Measurements from ENCODE around the gene MST1R. TPM values are rescaled to one million over a fixed set of nuclear protein-coding genes. Genes with fewer than 3 reads are reported as not detected.
"Not testable (repeated sequence)": the region's sequence is repeated elsewhere in the genome, so short reads cannot be mapped to it uniquely, and the experiment has no call there.

The MST1R gene
- total RNA-seq, 1 donor from 2014 or later, result 1.7 TPM

DNA sequence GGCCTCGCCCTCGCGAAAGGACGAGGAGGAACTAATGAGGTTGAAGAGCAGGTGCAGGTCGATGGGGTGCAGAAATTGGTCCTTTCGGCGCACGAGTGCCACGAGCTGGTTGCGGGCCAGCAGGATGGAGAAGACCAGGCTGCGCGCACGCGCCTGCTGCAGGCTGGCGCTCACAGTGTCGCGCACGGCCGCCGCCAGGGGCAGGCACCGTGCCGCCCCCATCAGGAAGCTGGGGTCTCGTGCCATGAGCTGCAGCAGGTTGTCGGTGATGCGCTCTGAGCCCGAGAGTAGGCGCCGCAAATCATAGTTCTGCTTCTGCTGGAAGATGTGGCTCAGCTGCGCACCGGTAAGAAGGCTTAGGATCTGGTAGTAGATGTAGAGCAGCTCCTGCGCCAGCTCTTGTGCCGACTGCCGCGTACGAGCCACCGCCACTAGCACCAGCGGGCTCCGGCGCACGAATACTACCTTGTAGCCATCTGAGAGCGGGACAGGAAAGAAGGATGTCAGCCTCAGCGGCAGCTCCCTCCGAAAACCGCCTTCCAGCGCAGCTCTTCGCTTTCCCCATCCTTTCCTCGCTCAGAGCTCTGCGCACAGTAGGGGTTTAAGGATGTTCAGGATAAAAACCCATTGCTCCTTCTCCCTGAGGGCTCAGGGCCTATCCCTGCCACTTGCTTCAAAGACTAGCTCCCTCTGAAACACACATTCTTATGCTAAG, 6.9 kb upstream of the MST1R start:
- Histone ChIP-seq H3K27ac (replicated peaks) (no peak overlapping the region), H3K4me1 (peaks cover 12% of the 10 kb centered on the region), H3K9me3 (replicated peaks) (no peaks in the 10 kb centered on the region), H3K36me3 (peaks cover 42% of the 10 kb centered on the region), H3K27me3 (ENCODE audit: low read depth) (no peaks in the 10 kb centered on the region), H3K4me3 (no peak overlapping the region)
- intact Hi-C loops (cut with micrococcal nuclease), result no loop called here
- DNase-seq, result no peak
- TF ChIP-seq, protein P1, sequence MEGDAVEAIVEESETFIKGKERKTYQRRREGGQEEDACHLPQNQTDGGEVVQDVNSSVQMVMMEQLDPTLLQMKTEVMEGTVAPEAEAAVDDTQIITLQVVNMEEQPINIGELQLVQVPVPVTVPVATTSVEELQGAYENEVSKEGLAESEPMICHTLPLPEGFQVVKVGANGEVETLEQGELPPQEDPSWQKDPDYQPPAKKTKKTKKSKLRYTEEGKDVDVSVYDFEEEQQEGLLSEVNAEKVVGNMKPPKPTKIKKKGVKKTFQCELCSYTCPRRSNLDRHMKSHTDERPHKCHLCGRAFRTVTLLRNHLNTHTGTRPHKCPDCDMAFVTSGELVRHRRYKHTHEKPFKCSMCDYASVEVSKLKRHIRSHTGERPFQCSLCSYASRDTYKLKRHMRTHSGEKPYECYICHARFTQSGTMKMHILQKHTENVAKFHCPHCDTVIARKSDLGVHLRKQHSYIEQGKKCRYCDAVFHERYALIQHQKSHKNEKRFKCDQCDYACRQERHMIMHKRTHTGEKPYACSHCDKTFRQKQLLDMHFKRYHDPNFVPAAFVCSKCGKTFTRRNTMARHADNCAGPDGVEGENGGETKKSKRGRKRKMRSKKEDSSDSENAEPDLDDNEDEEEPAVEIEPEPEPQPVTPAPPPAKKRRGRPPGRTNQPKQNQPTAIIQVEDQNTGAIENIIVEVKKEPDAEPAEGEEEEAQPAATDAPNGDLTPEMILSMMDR (IDR thresholded peaks at IDR 0.05; ENCODE audit: borderline replicate concordance), result no peak

DNA sequence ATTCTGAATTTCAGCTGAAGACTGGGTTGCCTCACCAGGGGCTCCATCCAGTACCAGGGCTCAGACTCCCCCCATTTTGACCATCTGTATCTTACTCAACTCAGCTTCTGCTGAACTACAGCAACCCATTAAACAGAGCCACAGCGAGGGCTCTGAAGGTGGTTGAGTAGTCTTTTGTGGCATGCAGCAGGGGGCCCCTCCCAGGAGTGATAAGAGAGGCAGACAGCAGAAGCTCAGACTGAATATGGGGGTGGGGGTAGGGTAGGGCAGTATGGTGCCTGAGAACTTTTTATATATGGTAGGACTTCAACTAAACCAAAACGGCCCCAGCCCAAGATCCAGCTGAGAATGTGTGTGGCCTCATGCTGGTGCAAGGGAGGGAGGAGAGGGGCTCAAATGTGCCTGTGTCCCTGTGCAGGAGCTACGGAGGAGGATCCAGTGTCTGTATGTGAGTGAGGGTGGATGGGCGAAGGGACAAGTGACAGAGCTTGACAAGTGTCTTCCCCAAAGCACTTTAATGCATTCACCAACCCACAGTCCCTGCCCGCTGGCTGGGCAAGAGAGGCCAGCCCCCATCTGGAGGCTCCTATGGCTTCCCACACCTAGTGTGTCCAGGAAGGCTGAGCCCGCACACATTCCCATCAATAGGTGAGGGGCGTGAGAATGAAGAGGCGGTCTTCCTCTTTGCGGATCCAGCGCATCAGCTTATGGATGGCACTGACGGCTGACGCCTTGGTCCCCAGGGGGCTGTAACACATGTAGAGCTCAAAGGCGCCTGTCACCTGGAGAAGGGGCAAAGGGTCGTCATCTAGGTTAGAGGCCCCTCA, 4.9 kb upstream of the MST1R start:
- no peak for DNase-seq
- Histone ChIP-seq H3K4me3 (no peak overlapping the region), H3K4me1 (peaks cover 27% of the 10 kb centered on the region), H3K9me3 (replicated peaks) (no peaks in the 10 kb centered on the region), H3K27ac (replicated peaks) (no peak overlapping the region), H3K27me3 (ENCODE audit: low read depth) (no peaks in the 10 kb centered on the region), H3K36me3 (peaks cover 42% of the 10 kb centered on the region)
- intact Hi-C loops (cut with micrococcal nuclease), result no loop called here
- TF ChIP-seq, protein P1 (IDR thresholded peaks at IDR 0.05; ENCODE audit: borderline replicate concordance), result no peak

DNA sequence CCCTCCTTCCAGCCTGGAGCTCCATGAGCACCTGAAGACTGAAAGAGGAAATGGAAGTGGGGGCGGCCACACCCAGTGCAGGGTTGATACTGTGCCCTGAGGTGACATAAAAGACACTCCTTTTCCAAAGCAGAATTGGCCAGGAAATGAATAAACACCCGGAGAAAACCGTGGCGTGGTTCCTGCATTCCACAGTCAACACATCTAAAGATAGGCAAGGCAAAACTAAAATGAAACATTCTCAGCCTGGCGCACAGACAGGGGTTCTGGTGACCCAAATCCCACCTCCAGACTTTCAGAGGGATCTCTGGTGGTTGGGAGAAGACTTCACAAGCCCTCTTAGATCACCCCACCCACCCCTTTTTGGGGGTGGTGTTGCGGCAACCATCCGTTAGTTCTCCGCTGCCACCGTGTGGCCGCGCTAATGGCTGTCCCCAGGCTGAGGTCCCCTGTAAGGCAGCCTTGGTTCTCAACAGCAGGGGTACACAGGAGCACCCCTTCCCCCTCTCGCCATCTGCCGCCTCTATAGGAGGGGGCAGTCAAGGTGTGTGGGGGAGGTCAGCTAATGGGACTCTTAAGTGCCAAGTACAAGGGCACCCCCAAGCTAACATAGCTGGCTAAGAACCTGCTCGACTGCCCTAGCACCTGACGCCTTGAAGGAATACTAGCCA, 2.5 kb upstream of the MST1R start:
- Histone ChIP-seq H3K4me3 (peak overlapping the region; percentile 50), H3K27me3 (ENCODE audit: low read depth) (no peaks in the 10 kb centered on the region), H3K4me1 (peaks cover 39% of the 10 kb centered on the region), H3K36me3 (peaks cover 25% of the 10 kb centered on the region), H3K27ac (replicated peaks) (peak overlapping the region; percentile 59), H3K9me3 (replicated peaks) (no peaks in the 10 kb centered on the region)
- TF ChIP-seq, protein P1 (IDR thresholded peaks at IDR 0.05; ENCODE audit: borderline replicate concordance), result peak; percentile 80
- intact Hi-C loops (cut with micrococcal nuclease), result no loop called here
- peak; percentile 36 for DNase-seq

DNA sequence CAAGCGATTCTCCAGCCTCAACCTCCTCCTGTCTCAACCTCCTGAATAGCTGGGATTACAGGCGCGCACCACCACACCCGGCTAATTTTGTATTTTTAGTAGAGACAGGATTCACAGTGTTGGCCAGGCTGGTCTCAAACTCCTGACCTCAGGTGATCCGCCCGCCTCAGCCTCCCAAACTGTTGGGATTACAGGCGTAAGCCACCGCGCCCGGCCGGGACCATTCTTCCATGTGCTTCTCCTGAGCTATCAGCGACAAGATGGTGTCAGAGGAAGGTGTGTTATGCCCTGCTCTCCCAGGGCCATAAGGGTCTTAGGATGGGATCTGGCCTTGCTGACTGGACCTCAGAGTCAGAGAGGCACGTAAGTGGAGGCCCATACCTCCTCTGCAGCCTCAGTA, 775 bp upstream of the MST1R start:
- H3K4me3 ChIP-seq; H3K27me3 ChIP-seq (ENCODE audit: low read depth); intact Hi-C loops (cut with micrococcal nuclease); DNase-seq; H3K9me3 ChIP-seq (replicated peaks): not testable (repeated sequence)
- H3K4me1 ChIP-seq, result peaks cover 48% of the 10 kb centered on the region
- peaks cover 10% of the 10 kb centered on the region for H3K36me3 ChIP-seq
- H3K27ac ChIP-seq (replicated peaks), result peak overlapping the region; percentile 72

DNA sequence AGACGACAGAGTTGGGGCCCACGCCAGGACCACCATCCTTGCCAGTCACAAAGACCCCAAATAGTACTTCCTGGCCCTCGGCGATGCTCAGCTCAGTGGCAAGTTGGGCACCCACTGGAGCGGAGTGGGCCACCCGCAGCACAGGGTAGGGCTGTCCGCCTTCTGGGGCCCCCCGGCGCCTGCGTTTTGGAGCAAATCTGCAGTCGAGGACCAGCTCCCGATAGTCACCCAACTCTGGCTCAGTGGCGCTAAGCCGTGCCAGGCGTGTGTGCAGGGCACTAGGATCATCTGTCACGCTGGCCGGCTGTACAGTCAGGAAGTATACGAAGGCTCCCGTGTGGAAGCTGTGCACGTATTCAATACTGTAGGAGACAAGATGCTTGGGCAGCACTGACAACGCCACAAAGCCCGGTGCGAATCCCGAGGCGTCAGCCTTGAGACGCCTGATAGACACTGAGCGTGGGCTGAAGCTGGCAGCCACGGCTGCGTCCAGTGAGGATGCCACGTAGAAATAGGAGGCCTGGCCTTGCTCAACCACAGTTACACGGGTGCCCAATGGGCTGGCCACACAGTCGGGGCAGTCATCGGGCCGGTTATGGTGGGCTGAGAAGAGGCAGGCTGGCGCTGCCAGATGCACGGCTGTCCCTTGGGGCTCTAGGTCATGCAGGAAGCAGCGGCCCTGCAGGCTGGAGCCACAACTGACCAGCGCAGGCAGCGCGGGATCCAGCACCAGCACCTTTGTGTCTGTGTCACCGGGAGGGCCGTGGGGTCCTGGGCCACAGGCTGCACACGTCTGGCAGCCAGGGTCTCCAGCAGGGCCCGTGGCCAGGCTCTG, 945 bp downstream of the MST1R start:
- DNase-seq, result no peak
- H3K9me3 ChIP-seq (replicated peaks), result no peaks in the 10 kb centered on the region
- no peaks in the 10 kb centered on the region for H3K27me3 ChIP-seq (ENCODE audit: low read depth)
- peaks cover 48% of the 10 kb centered on the region for H3K4me1 ChIP-seq
- peak overlapping the region; percentile 72 for H3K27ac ChIP-seq (replicated peaks)
- peak overlapping the region; percentile 66 for H3K4me3 ChIP-seq
- H3K36me3 ChIP-seq, result no peaks in the 10 kb centered on the region
- intact Hi-C loops (cut with micrococcal nuclease), result no loop called here
- TF ChIP-seq, protein P1 (IDR thresholded peaks at IDR 0.05; ENCODE audit: borderline replicate concordance), result no peak
